UCSD-AML1 (cell line): Measurements from ENCODE around the gene HELZ.
A peak's percentile ranks its signal among the peaks of the same experiment; 100 is the strongest.
"Not testable (repeated sequence)": the region's sequence is repeated elsewhere in the genome, so short reads cannot be mapped to it uniquely, and the experiment has no call there.

ENCODE experiments used
- DNase-seq: peaks from one replicate; lab custom pipeline; 2025; ENCODE audit not compliant: unreplicated experiment; lab: John Stamatoyannopoulos, UW

The HELZ gene

DNA sequence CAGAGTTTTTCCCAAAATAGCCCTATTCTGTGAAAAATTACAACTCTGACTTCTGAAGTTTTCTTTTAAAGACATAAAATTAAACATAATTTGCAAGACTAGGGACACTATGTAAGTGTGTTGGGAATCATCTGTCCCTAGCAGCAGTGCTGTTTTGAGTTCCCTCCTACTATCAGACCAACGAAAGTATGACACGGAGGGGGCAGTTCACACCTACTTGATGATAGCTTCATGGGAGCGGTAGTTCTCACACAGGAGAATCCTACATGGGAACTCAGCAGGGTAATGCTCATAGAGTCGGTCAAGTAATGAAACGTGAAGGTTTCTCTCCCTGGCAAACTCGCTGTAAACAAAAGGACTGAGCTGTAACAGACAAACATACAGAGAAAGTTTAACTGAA, 96.6 kb downstream of the HELZ start:
- no peak for DNase-seq

DNA sequence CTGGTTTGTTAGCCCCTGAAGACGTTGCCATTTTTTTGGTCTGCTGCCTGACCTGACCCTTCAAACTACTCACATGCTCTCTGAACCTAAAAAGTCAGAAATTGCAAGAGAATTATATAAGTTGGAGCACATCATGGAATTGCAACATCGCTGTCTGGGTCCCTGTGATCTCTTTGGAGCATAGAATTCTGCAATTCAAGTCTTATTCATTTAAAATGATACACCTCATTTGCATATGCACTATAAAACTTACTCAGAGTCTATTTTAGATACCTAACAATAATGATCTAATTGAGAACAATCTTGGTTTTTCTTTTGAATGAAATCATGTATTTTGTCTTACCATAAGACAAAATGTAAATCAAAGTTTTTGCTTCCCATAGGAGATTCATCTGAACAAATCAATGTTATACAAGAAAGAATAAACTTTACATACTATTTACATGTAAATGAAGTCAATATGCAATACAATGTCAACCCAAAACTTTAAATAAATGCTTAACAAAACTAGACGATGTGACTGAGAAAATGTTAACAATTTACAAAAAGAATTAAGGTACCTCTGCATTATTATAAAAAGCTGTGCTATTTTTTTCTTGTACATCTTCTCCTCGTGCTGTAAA, 99.7 kb downstream of the HELZ start:
- no peak for DNase-seq

DNA sequence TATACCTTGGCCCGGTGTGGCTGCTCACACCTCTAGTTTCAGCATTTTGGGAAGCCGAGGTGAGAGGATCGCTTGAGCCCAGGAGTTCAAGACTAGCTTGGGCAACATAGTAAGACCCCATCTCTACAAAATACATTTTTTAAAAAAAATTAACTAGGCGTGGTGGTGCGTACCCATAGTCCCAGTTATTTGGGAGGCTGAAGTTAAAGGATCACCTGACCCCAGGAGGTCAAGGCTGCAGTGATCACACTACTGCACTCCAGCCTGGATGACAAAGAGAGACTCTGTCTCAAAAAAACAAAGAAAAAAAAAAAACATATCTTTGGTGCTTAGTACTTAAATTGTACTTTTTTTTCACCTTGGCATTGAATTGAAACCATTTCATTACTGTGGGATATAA, 101.7 kb downstream of the HELZ start:
- DNase-seq: no peak

DNA sequence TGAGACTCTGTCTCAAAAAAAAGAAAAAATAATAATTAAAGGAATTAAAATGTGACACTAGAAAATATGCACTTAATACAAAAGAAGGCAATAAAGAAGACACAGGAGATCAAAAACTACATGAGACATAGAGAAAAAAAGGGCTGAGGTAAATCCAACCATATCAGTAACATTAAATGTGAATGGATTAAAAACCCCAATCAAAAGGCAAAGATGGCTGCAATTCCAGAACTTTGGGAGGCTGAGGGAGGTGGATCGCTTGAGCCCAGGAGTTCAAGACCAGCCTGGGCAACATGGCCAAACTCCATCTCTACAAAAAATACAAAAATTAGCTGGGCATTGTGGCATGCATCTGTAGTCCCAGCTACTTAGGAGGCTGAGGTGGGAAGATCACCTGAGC, 103.0 kb downstream of the HELZ start:
- not testable (repeated sequence) for DNase-seq

DNA sequence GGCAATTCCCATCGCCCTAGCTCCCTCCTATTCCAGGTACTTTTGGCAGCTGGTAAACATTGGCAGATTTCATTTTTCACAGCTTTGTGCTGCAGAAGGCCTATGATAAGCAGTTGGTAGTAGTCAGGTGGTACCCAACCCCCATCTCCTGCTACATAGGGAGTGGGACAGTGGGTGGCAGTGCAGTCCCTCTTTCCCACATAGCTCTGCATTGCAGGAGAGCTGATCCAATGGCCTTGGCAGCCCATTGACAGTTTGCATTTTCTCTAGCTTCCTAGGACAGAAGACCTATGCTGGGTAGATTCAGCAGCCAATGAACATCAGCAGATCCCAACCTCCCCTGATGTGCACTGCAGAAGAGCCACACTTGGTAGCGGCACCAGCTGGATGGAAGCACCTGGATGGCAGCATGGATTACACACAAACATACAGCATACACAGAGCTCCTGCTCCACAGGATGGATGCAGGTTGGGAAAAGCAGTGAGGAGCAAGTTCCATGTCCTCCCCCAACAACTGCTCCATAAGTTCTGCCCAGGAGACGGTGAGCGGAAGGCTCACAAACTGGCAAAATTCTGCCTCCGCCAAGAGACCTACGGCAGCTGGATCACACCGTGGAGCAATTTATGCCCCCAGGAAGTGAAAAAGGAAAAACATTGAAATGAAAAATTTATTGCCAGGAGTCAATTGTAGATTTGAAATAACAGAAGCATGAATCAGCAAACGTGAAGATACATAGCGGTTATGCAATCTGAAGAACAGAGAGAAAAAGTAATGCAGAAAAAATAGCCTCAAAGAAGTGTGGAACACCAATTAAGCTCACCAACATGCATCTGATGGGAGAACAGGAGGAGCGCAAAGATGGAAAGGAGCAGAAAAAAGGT, 105.0 kb downstream of the HELZ start:
- DNase-seq: peak; percentile 12

GRCh38 chr17:67139289-67139688, 105.7 kb downstream of the HELZ start:
- no peak for DNase-seq

DNA sequence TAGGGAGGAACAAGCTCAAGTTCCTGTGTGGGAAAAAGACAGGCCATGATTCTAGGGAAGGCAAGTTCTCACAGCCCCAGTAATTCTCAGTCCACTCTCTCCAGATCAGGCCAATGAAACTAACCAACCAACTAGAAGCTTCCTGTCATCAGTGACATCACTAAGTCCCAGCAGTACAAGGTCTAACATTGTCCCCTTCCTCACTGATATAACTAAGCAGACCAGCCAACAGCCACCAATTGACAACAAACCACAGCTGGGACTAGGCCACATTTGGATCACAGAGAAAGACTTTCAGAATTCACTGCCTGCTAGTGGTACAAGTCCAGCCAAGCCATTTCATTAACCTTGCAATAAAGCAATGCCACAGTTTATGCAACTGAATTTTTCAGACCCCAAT, 106.6 kb downstream of the HELZ start:
- no peak for DNase-seq

GRCh38 chr17:67137860-67138259, 107.1 kb downstream of the HELZ start:
- no peak for DNase-seq

GRCh38 chr17:67137026-67137370, 108.0 kb downstream of the HELZ start:
- no peak for DNase-seq

DNA sequence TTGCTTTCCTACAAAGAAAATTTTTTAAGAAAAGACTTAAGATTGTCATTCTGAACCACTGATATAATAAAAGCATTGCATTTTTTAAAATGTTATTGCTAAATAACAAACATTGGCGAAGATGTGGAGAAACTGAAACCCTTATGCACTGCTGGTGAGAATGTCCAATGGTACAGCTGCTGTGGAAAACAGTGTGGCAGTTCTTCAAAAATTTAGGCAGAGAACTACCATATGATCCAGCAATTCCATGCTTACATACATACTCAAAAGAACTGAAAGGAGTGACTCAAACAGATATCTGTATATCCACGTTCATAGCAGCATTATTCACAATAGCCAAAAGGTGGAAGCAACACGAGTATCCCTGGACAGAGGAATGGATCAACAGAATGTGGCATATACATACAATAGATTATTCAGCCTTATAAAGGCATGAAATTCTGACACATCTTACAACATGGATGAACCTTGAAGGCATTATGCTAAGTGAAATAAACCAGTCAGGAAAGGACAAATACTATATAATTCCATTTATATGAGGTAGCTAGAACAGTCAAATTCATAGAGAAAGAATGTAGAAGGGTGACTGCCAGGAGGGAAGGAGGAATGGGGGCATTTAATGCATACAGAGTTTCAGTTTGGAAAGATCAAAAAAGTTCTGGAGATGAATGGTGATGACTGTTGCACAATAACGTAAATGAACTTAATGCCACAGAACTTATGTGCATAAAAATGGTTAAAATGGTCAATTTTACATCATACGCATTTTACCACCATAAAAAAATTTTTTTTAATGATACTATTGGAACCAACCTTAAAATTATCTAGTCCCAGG, 108.6 kb downstream of the HELZ start:
- no peak for DNase-seq

- DNase-seq: no peak
These were observed 111.8 kb downstream of the HELZ start for GRCh38 chr17:67133161-67133560.

DNA sequence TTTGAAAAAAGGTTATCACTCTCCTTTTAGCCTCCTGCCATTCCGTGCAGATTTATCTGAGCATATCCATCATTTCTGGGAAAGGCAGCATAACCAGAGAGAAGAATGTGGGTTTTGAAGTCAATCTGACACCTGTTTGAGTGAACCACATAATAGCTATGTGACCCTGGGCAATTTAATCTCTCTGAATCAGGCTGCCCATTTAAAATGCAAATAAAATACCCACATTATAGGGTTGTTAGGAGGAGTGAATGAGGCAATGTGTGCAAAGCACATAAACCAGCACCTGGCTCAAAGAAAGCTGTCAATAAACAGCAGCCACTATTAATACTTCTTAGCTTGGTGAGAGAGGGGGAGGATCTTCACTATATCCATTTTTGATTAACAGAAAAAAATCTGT, 112.6 kb downstream of the HELZ start:
- DNase-seq: no peak

DNA sequence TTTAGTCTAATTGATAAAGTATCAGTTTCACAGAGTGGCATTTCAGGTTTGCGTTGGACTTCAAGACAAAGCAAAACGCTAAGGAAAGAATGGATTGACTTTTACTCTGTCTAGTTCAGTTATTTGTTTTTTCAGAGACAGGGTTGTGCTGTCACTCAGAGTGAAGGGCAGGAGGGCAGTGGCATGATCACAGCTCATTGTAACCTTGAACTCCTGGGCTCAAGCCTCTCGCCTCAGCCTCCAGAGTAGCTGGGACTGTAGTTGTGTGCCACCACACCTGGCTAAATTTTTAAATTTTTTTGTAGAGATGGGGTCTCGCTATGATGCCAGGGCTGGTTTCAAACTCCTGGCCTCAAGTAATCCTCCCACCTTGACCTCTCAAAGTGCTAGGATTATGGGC, 114.2 kb downstream of the HELZ start:
- DNase-seq: no peak

GRCh38 chr17:67129283-67129682, 115.7 kb downstream of the HELZ start:
- DNase-seq: no peak

- no peak for DNase-seq
These were observed 116.3 kb downstream of the HELZ start for GRCh38 chr17:67128700-67129099.

- no peak for DNase-seq
These were observed 117.1 kb downstream of the HELZ start for GRCh38 chr17:67127925-67128324.

DNA sequence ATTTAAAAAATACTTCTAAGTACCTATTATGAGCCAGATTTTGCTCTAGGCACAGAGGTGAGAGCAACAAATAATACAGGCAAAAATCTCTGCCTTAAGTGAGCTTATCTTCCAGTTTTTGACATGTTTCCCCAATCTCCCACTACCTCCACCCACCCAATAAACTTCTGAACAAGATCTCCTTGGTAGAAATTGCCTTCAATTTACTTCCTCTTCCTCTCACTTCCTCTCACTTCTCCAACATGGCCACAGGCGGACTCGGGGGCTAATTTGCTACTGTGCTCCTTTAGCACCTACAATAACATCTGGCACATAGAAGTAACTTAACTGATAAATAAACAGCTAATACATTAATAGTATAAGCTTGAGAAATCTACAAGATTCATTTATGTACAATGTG, 118.0 kb downstream of the HELZ start:
- DNase-seq: no peak

GRCh38 chr17:67126543-67126942, 118.5 kb downstream of the HELZ start:
- DNase-seq: not testable (repeated sequence)

GRCh38 chr17:67125924-67126323, 119.1 kb downstream of the HELZ start:
- no peak for DNase-seq

- DNase-seq: no peak
These were observed 119.6 kb downstream of the HELZ start for GRCh38 chr17:67125417-67125816.

- DNase-seq: no peak
These were observed 120.4 kb downstream of the HELZ start for GRCh38 chr17:67124450-67125148.
